Measurements from ENCODE around the gene NFE2L3. TPM values are rescaled to one million over a fixed set of nuclear protein-coding genes. Genes with fewer than 3 reads are reported as not detected.

Gene NFE2L3
- total and polyA plus RNA-seq, 4 donors: 0.32 to 1.9 (median 1.3) TPM

- Histone ChIP-seq H3K27ac (ENCODE audit: low read depth in 1 of 2, low read length in 2 of 2) (peak within 1 kb of the TSS; percentile 98 to 99), H3K9ac (ENCODE audit: low read depth in 1 of 2, low read length in 2 of 2) (peak within 1 kb of the TSS; percentile 85 to 100), H3K27me3 (ENCODE audit: control insufficient read depth in 4 of 4, insufficient read depth in 4 of 4, low read length in 3 of 4) (no peaks in the 10 kb centered on the region), H3K4me3 (ENCODE audit: low read depth in 1 of 3, low read length in 3 of 3) (peak within 1 kb of the TSS; percentile 82 to 100 (median 99)), H3K36me3 (ENCODE audit: control insufficient read depth in 4 of 4, insufficient read depth in 3 of 4, low read depth in 1 of 4, low read length in 3 of 4) (peaks cover 2 to 16% (median 12%) of the 10 kb centered on the region in 4 donors), H3K9me3 (ENCODE audit: control insufficient read depth in 4 of 4, low read length in 3 of 4) (no peaks in the 10 kb centered on the region), H3K4me1 (ENCODE audit: control insufficient read depth in 4 of 4, insufficient read depth in 4 of 4, low read length in 3 of 4) (peaks cover 3 to 42% (median 27%) of the 10 kb centered on the region in 4 donors)
- 6% methylated on average over 86 of the region's 86 CpGs for WGBS
- peak; percentile 90 for DNase-seq (ENCODE audit: low spot score)
- TF ChIP-seq GABPA (IDR thresholded peaks at IDR 0.05 in 1 of 2, conservative IDR thresholded peaks at IDR 0.05 in 1 of 2): no peak
- peak; percentile 15 for TF ChIP-seq MAX (IDR thresholded peaks at IDR 0.05)
- peak in 1 of 2 donors; percentile 51 for TF ChIP-seq EGR1 (IDR thresholded peaks at IDR 0.05; ENCODE audit: low read depth in 2 of 2)
Observed at GRCh38 chr7:26201247-26202018, 49.4 kb downstream of the NFE2L3 start, which contains the start of gene CBX3. TSS of gene CBX3 (plus strand) at chr7:26201745. CDS start at chr7:26202999, 1,254 bp downstream.

GRCh38 chr7:26202019-26202990 is 50.3 kb downstream of the NFE2L3 start:
- Histone ChIP-seq H3K27me3 (ENCODE audit: control insufficient read depth in 4 of 4, insufficient read depth in 4 of 4, low read length in 3 of 4) (no peaks in the 10 kb centered on the region), H3K4me3 (ENCODE audit: low read depth in 1 of 3, low read length in 3 of 3) (peak overlapping the region; percentile 80 to 100 (median 84)), H3K27ac (ENCODE audit: low read depth in 1 of 2, low read length in 2 of 2) (peak overlapping the region; percentile 98 to 99), H3K4me1 (ENCODE audit: control insufficient read depth in 4 of 4, insufficient read depth in 4 of 4, low read length in 3 of 4) (peaks cover 2 to 33% (median 19%) of the 10 kb centered on the region in 4 donors), H3K9me3 (ENCODE audit: control insufficient read depth in 4 of 4, low read length in 3 of 4) (no peaks in the 10 kb centered on the region), H3K36me3 (ENCODE audit: control insufficient read depth in 4 of 4, insufficient read depth in 3 of 4, low read depth in 1 of 4, low read length in 3 of 4) (peaks cover 2 to 16% (median 11%) of the 10 kb centered on the region in 4 donors), H3K9ac (ENCODE audit: low read depth in 1 of 2, low read length in 2 of 2) (peak overlapping the region; percentile 51 to 85)
- peak; percentile 59 for DNase-seq (ENCODE audit: low spot score)
- under 1% methylated on average over 68 of the region's 68 CpGs for WGBS
- TF ChIP-seq FOXA2 (IDR thresholded peaks at IDR 0.05) (no peak), YY1 (IDR thresholded peaks at IDR 0.05) (peak; percentile 41)

- Histone ChIP-seq H3K9ac (ENCODE audit: low read depth in 1 of 2, low read length in 2 of 2) (peak overlapping the region; percentile 21 to 51), H3K9me3 (ENCODE audit: control insufficient read depth in 4 of 4, low read length in 3 of 4) (no peaks in the 10 kb centered on the region), H3K4me3 (ENCODE audit: low read depth in 1 of 3, low read length in 3 of 3) (peak overlapping the region in 2 of 3 donors; percentile 80 to 100), H3K27me3 (ENCODE audit: control insufficient read depth in 4 of 4, insufficient read depth in 4 of 4, low read length in 3 of 4) (no peaks in the 10 kb centered on the region), H3K27ac (ENCODE audit: low read depth in 1 of 2, low read length in 2 of 2) (no peak overlapping the region), H3K4me1 (ENCODE audit: control insufficient read depth in 4 of 4, insufficient read depth in 4 of 4, low read length in 3 of 4) (peaks cover 2 to 29% (median 15%) of the 10 kb centered on the region in 4 donors), H3K36me3 (ENCODE audit: control insufficient read depth in 4 of 4, insufficient read depth in 3 of 4, low read depth in 1 of 4, low read length in 3 of 4) (peaks cover 4 to 18% (median 11%) of the 10 kb centered on the region in 4 donors)
- TF ChIP-seq MAX (IDR thresholded peaks at IDR 0.05) (peak; percentile 5), JUND (IDR thresholded peaks at IDR 0.05) (no peak), YY1 (IDR thresholded peaks at IDR 0.05) (peak; percentile 5)
- no peak for DNase-seq (ENCODE audit: low spot score)
- 15% methylated on average over 2 of the region's 2 CpGs for WGBS
Observed at GRCh38 chr7:26203016-26203415, 51.0 kb downstream of the NFE2L3 start.

DNA sequence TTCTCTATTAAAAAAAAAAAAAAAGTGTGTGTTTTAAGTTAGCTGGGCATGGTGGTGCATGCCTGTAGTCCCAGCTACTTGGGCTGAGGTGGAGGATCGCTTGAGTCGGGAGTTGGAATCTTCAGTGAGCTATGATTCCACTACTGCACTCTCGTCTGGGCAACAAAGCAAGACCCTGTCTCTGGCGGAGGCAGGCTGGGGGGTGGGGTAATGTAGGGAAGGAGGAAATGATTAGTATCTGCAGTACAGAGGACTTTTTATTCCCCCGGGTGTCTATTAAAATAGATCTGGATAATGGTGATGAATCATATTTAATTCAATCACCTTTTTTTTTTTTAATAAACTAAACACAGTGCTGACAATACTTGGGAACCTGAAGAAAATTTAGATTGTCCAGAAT is 56.0 kb downstream of the NFE2L3 start:
- H3K27me3 ChIP-seq (ENCODE audit: control insufficient read depth in 4 of 4, insufficient read depth in 4 of 4, low read length in 3 of 4): no peaks in the 10 kb centered on the region
- H3K4me1 ChIP-seq (ENCODE audit: control insufficient read depth in 4 of 4, insufficient read depth in 4 of 4, low read length in 3 of 4): peaks cover 3 to 22% (median 12%) of the 10 kb centered on the region in 4 donors
- WGBS: 86% methylated on average over 5 of the region's 5 CpGs
- peaks cover 12 to 49% (median 47%) of the 10 kb centered on the region in 4 donors for H3K36me3 ChIP-seq (ENCODE audit: control insufficient read depth in 4 of 4, insufficient read depth in 3 of 4, low read depth in 1 of 4, low read length in 3 of 4)
- H3K27ac ChIP-seq (ENCODE audit: low read depth in 1 of 2, low read length in 2 of 2): no peak overlapping the region
- no peaks in the 10 kb centered on the region for H3K9me3 ChIP-seq (ENCODE audit: control insufficient read depth in 4 of 4, low read length in 3 of 4)
- H3K9ac ChIP-seq (ENCODE audit: low read depth in 1 of 2, low read length in 2 of 2): no peak overlapping the region
- DNase-seq (ENCODE audit: low spot score): no peak
- no peak overlapping the region for H3K4me3 ChIP-seq (ENCODE audit: low read depth in 1 of 3, low read length in 3 of 3)
- no peak for TF ChIP-seq RAD21 (IDR thresholded peaks at IDR 0.05)
- TF ChIP-seq EGR1 (IDR thresholded peaks at IDR 0.05; ENCODE audit: low read depth in 2 of 2): no peak
- TF ChIP-seq HNF4A (conservative IDR thresholded peaks at IDR 0.05): no peak
- TF ChIP-seq HNF4G (IDR thresholded peaks at IDR 0.05): no peak
- TF ChIP-seq CTCF (IDR thresholded peaks at IDR 0.05; ENCODE audit: low read depth, low read length, missing input control): no peak
- no peak for TF ChIP-seq NR2F2 (IDR thresholded peaks at IDR 0.05)
- no peak for TF ChIP-seq YY1 (IDR thresholded peaks at IDR 0.05)
- no peak for TF ChIP-seq TAF1 (conservative IDR thresholded peaks at IDR 0.05)
- TF ChIP-seq MAX (IDR thresholded peaks at IDR 0.05): no peak
